NCI-H460 (cell line): ENCODE measurements around the gene PLCB1. TPM values are rescaled to one million over a fixed set of nuclear protein-coding genes. Genes with fewer than 3 reads are reported as not detected.

Experiments used
- DNase-seq: peaks from one replicate; pipeline ENCODE4 v3.0.0-alpha.2; 2016; ENCODE audit warnings: low read depth; ENCODE audit errors: extremely low read depth
- total RNA-seq: library from RNA; depleted of rRNA; stranded (reverse); fragments of >200 nt; shearing (Covaris generic); gene quantifications from 2 replicates; pipeline ENCODE4 v1.2.3, GENCODE V29; 2014

Gene PLCB1
- total RNA-seq, 1 experiment from 2014 or later, result 74.0 TPM

DNA sequence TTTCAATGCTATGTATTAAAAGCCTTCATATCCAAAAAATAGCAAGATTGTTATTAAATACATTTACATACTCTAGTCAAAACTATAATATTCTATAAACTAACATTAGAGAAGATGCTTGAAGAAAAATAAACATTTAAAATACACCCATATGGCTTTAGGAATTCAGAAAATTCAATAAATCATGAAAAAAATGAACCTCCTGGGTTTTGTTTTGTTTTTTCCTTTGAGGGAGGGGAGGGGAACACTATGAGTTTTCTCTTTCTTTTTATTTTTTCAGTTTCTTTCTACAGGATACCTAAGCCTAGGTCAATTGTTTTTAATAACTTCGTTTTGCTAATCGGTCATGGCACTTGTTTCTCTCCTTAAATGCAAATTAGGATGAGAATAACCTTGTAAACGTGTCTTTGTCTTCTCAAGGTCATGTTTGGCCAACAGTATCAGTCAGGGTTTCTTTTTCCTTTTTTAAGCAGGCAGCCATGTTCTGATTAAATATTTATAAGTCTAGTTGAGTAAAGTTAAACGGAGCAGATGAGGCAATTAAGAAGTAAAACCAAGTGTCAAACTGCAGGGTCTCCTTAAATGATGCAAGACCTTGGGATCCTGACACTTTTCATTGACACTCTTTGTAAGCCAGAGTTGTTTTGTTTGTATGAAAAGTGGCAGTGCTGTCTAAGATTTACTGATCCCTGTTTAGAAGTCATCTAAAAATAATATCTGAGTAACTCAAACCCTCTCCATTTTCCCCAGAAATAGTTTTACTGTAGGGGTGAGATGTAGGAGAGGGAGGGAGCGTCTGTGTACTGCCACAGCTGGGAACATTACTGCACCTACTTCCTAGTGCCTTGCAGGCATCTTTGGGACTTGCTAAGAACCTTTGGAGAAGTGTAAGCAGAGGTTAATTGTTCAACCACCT lies 392.3 kb downstream of the PLCB1 start:
- no peak for DNase-seq

DNA sequence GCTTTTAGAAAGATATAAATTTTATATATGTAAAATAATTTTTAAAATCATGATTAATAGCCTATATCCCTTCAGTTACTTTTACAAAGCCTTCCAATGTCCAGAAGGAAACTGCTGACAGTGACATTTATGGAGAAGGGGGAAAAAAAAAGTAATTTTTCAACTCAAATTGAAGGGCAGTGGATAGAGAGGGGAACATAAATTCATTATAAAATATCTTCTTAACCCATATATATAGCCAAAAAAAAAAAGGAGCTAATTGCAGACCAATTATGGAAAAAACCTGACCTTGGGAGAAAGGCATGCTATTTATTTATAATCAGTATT lies 392.9 kb downstream of the PLCB1 start:
- DNase-seq, result no peak

DNA sequence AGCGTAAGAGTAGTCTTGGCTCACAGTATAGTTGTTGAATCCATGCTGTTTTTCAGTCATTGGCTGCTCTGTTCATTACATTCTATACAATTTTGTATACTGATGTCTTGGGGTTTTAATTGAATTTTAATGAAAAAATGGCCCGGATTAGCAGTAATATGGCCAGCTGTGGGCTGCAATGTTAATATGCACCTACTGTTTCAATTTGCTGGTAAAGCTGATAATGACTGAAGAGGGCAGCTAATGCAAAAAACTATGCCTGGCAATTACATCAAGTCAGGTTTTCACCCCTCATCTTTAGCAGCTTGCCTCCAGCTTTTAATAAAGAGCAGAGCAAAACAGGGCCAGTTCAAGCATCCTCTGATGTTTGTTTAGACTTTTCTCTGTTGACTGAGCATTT lies 394.5 kb downstream of the PLCB1 start:
- DNase-seq, result no peak

DNA sequence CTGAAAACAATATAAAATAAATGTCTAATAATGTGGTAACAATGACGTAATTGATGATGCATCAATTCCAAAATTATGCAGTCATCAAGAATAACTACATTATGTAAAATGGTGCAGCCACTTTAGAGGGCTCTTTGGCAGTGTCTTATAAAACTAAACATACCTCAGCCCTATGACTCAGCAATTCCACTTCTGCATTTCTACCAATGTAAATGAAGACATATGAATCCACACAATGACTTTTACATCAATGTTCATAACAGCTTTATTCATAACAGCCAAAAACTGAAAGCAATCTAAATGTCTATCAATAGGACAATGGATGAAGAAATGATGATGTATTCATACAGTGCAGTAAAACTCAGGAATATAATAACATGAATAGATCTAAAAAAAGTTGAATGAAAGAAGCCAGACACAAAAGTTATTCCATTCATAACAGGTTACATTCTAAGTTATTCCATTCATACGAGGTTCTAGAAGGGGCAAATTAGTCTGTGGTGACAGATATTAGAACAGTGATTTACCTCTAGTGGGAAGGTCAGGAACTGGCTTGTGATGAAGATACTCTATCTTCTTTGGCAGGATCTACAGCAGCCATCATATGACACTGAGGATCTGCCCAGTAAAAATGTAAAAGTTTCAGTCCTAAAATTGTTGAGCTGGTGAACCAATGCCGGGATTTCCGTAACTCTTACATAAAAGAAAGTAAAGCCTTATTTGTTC lies 396.1 kb downstream of the PLCB1 start:
- peak; percentile 35 for DNase-seq

DNA sequence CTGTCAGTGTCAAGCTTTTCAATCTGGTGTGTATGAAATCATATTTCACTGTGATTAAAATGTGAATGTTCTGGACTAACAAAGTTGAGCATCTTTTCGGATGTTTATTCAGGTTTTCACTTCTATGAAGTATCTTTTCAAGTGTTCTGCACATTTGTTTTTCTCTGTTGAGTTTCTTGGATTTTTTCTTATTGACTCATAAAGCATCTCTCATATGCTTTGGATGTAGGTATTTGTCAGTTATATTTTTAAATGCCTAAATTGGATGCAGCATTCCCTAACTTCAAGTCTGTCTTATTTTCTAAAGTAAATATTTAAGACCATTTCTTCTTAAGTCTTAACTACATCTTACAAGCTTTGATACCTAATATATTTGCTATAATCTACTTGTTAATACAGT lies 398.0 kb downstream of the PLCB1 start:
- DNase-seq, result no peak

DNA sequence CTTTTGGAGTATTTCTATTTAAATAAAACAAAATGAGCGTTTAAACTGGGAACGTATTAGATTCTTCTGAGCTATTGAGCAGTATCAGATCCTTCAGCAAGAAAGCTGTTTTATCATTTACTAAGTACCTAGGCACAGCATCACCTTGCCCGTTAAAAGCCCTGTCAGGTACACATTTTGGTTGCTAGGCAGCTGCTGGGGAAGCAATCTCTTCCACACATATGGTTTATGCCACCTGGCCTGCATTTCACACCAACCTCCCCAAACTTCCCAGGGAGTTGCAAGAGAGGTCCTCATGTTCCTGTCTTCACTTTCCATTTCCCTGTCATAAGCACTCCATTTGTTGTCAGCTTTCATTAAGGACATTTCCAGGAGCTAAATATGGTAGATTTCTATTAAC lies 400.1 kb downstream of the PLCB1 start:
- DNase-seq, result no peak

DNA sequence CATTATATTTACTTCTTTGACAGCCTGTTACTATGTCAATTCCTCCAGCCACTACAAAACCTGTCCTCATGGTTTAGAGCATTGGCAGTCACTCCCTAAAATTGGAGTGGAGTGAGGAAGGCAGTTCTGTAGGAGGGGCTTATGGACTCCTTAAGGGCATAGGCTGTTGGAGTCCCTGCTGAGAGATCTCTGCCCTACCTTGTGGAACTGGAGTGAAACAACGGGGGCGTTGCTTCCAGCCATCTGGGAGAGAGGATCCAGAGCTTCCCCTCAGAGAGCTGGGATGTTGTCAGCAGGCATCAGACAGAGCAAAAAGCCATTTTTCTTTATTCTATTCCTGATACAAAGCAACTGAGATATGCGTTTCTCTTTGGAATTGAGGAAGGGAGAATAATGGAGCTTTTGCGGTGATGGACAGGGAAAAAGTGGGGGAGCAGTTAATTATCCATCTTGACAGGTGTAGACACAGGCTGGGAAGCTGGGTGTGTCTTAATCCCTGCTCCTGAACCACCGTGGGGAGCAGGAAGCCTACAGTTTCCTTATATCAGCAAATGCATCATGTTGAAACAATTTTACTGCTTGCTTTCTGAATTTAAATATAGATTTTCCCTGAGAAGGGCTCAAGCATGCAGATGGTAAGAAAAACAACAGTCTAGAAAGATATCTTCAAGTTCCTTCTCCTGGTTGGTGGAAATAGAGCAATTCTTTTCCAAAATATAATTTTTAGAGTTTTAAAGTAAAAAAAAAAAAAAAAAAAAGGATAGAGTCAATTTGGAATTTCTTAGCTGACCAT lies 402.5 kb downstream of the PLCB1 start:
- DNase-seq, result no peak

DNA sequence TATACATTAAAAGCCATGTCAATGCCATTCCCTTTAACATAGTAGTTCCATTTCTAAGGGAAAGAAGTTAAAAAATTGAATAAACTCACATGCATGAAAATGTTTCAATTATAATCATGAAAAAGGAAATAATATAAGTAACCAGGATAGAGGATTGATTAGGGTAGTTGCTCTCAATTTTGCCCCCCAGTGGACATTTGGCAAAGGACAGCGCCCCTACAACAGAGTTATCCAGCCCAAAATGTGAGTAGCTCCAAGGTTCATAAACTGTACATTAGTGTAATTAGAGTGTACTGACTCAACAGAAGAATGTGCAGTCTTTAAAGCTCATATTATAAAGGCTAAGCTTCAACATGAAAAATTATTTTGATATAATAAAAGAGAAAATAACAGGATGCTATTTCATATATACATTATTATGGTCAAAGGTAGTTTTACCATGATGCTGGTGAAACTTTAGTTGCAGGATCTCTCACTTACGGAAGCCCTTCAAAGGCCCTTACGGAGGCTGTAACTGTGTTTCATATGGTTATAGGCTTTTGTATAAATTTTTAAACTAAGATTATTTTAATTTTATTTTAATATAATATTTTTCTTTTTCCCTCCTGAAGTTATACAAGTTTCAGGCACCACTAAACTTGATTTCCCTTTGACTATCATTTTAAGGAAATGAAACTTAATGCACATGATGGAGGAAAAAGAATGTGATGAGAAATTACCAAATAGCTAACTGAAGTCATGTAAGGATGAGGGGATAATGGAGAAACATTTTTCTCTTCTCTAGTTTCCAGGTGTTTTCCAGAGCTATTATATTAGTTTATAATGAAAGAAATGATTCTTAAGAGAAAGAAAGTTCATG lies 403.6 kb downstream of the PLCB1 start:
- DNase-seq, result peak; percentile 7

DNA sequence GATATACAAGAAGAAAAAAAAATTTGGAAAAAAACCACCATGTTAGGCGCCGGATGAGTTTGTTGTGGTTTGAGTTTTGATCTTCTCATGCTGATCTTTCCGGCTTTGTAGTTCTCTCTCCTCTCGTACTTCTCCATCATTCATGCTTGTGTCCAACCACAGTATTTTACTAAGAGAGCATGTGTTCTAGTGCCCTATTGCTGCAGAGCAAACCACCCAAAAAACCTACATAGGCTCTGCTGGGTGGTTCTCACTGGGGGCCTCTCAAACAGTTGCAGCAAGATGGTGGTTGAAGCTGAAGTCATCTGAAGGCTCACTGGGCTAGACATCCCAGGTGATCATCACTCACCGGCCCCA lies 404.2 kb downstream of the PLCB1 start:
- no peak for DNase-seq

DNA sequence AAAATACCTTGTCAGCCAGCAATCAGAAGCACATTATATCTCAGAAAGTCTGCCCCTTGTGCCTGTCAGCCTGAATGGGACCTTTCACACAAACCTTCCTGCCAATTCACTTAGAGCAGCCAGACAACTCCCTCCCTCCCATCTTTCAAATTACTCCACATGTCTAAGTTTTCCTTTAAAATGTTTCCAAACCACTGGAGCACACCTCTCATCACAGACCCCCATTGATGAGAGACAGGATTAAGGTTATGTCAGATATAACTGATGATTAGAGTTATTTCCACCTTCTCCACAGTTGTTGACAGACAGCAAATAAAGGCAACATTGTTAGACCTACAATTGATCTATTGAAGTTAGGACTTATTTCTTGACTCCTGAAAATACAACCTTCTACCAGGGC lies 408.4 kb downstream of the PLCB1 start:
- DNase-seq, result no peak

DNA sequence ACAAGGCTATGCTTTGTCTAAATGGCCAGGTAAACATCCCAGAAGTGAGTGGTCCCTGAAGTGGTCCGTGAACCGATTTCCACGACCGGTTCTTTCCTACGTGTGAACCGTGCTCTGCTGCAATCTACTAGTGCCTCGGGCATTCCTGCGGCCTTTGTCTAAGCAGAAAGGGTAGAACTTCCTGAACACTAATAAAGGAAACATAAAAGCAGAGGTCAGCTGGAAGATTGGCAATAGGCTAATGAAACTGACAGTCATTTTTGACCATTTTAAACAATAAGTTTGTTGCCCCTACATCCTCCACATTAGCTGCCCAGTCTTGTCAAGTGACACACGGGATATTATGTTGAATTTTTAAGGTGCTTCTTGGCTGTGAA lies 410.0 kb downstream of the PLCB1 start:
- no peak for DNase-seq

DNA sequence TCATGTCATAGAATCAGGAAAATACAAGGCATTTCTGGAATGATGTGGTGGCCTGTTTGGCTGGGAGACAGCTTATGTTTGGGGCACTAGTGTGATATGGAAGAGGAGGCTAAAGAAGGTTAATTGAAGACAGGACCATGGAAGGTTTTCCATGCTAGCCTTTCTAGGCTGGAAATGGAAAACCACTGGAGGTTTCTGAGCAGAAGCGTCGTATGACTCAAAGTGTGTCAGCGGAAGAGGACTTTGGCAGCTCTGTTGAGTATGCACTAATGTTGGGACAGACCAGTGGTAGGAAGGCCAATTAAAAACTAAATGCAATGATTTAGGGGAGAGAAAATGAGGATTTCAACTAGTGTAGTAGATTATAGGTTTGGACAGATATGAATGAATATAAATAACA lies 413.1 kb downstream of the PLCB1 start:
- no peak for DNase-seq

DNA sequence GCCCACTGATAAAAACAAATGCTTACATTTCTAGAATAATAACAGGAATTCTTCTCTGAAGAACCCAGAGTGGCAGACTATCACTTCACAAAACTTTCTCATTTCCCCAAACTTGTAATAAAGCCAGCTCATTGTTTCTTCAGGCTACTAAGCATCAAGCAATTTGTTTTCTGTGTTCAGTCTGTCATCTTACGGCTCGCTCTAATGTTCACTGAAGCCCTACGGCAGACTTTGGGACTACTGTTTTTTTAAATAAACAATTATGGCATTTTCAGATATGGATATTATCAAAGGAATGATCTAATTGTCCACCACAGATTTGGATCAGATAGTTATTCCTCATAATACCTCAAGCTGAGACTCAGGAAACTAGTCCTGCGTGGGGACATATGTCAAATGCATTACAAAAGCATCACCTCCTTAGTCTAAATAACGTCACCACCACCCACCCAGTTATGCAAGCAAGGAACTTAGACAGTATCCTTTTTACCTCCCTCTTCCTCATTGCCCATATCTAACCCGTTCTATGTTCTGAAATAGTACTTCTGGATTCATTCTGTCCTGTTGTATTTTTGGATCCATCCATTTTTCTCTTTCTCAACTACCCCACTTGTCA lies 415.1 kb downstream of the PLCB1 start:
- no peak for DNase-seq

DNA sequence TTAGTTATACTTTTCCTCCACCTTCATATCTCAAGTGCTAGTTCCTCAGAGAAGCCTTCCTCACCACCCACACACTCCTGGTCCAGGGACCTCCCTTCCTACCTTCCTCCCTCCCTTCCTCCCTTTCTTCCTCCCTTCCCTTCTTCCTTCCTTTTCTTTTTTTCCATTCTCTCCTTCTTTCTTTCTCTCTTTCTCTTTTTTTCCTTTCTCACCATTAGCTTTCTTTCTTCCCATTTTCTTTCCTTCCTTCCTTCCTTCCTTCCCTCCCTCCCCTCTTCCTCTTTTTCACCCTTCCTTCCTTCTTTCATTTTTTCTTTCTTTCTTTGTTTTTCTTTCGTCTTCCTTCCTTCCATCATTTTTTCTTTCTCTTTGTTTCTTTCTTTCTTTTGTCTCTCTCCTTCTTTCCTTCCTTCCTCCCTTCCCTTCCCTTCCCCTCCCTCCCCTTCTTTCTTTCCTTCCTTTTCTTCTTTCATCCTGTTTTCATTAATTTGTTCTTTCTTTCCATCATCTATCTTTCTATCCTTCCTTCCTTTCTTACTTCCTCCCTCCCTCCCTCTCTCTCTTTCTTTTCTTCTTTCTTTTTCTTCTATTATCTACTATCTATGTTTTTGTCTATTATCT lies 416.0 kb downstream of the PLCB1 start:
- no peak for DNase-seq

DNA sequence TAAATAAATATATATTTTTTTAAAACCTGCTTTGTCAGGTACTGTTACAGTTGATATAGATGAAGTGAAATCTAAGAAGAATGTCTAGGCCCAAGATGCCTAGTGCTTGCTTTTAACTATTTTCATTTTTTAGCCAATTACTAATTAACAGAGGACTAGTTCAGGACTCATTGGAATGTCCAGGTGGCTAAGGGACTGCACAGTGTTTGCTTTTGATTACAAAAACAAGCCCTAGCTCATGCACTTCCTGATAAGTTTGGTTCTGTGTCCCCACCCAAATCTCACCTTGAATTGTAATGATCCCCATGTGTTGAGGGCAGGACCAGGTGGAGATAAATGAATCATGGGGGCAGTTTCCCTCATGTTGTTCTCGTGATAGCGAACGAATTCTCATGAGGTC lies 417.1 kb downstream of the PLCB1 start:
- DNase-seq, result no peak

DNA sequence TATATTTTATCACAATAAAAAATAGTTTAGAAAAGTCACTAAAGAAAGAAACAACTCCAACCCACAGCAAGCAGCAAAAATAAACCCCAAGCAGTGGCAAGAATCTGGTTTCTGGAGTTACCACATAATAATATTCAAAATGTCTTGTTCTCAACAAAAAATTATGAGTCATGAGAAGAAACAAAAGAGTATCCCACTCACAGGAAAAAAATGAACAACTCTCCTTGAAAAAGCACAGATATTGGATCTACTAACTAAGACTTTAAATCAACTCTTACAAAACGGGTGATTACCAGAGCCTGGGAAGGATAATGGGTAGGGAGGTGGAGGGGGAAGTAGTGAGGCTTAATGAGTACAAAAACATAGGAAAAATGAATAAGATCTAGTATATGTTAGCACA lies 425.6 kb downstream of the PLCB1 start:
- no peak for DNase-seq

DNA sequence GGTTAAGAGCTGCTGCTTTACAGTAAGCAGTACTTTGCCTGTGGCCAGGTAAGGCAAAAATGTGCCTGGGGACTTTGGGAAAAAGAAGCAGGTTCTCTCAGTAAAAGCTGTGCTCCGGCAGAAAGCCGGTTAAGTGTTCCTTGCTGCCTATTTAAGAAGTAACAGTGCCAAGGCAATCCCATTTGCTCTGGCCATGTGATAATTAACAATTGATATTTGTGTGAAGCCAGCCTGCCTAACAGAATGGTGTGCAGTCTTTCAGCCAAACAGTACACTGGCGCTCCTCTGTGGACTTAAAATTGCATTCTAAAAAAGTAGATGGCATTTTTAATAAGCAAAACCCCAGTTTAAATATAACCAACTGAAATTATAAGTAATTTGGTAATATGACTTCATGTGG lies 430.3 kb downstream of the PLCB1 start:
- no peak for DNase-seq

DNA sequence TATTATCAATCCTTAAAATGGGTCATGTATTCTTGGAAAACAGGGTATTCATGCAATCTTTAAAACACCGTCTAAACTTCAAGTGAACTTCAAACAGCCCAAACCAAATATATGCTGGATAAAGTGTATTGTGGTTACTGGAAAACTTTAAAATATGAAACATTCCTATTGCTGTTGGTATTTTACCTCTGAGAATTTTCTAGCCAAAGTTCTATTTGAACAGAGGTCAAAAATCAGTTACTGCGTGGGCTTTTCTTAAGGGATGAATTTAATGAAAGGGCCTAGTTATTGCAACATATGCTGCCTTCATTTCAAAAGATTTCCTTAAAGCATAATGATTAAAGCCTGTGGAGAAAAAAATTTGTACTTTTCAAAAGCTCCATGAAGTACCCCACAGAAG lies 436.0 kb downstream of the PLCB1 start:
- no peak for DNase-seq

DNA sequence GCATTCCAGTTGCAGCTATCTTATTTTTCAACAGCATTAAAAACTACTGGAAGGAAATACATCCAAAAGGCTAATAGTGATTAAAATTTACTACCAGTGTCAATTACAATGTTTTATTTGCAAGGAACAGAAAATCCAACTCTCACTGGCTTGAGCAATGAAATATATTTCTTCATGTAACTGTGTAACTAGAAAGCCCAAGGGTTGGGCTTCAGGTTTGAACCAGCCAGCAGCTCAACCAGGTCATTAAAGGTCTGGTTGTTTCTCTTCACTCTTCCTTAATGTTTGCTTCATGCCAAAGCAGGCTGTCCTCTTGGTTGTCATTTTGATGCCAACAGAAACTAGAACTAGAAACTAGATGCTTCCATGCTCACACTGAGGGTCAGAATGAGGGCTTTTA lies 437.7 kb downstream of the PLCB1 start:
- no peak for DNase-seq

DNA sequence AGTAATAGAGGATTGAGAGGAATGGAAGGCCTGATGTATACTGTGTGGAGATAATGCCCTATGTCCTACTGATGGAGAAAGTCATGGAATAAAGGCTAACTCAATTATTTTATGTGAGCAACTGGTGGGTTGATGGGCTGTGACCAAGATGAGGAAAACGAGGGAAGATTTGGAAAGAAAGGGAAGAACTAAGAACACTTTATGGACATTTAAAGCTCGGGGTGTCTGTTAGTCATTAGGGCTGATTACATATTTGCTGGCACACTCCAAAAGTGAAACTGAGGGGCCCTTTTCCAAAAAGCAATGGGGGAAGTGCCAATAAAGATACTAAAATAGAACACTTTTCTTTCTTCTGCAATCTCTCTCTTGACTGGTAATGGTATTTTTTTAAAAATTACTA lies 439.5 kb downstream of the PLCB1 start:
- DNase-seq, result no peak
